Neural cell (in vitro differentiated cells): ENCODE results near the gene RASAL2. TPM values are rescaled to one million over a fixed set of nuclear protein-coding genes. Genes with fewer than 3 reads are reported as not detected.

Experiments used
- H2AFZ ChIP-seq: fragments of 200-600, 300-800 bp; sonication (generic), shearing (Covaris generic); 2 replicates; pipeline ENCODE4 v1.6.0; 2014; ENCODE audit warnings: low read depth, mild to moderate bottlenecking, antibody characterized with exemption, low read length, moderate library complexity
- H3F3A ChIP-seq: fragments of 200-600 bp; shearing (Covaris generic); 2 replicates; pipeline ENCODE4 v1.6.1; 2016; ENCODE audit warnings: mild to moderate bottlenecking, moderate library complexity, mixed read lengths, antibody characterized with exemption, low read length; ENCODE audit not compliant: insufficient read depth, poor library complexity, severe bottlenecking
- H3K27ac ChIP-seq: fragments of 200-600, 300-800 bp; sonication (generic), shearing (Covaris generic); 2 replicates; pipeline ENCODE4 v1.5.1; 2014; ENCODE audit warnings: mild to moderate bottlenecking, low read length, moderate library complexity
- H3K27me3 ChIP-seq: fragments of 300-800, 200-600 bp; sonication (generic), shearing (Covaris generic); 2 replicates; pipeline ENCODE4 v1.6.0; 2014; ENCODE audit warnings: mild to moderate bottlenecking, low read depth, low read length, moderate library complexity; ENCODE audit not compliant: insufficient read depth
- H3K36me3 ChIP-seq: fragments of 300-800, 200-600 bp; sonication (generic), shearing (Covaris generic); 2 replicates; pipeline ENCODE4 v1.5.1; 2014; ENCODE audit warnings: mild to moderate bottlenecking, antibody characterized with exemption, low read length, moderate library complexity; ENCODE audit not compliant: insufficient read depth
- H3K4me2 ChIP-seq: fragments of 300-800, 200-600 bp; sonication (generic), shearing (Covaris generic); 2 replicates; pipeline ENCODE4 v1.6.0; 2014; ENCODE audit warnings: mild to moderate bottlenecking, low read length
- H3K4me3 ChIP-seq: fragments of 300-800, 200-600 bp; sonication (generic), shearing (Covaris generic); 2 replicates; pipeline ENCODE4 v1.5.1; 2014; ENCODE audit warnings: mild to moderate bottlenecking, low read length, moderate library complexity
- H3K79me2 ChIP-seq: fragments of 200-600 bp; shearing (Covaris generic); replicated peaks from 2 replicates; pipeline ENCODE4 v1.6.0; 2014; ENCODE audit warnings: mild to moderate bottlenecking, low read length, moderate library complexity; ENCODE audit not compliant: insufficient read depth
- H3K9ac ChIP-seq: fragments of 300-800, 200-600 bp; sonication (generic), shearing (Covaris generic); 2 replicates; pipeline ENCODE4 v1.6.1; 2016; ENCODE audit warnings: mild to moderate bottlenecking, low read length, mixed read lengths
- H3K9me2 ChIP-seq: fragments of 200-600 bp; shearing (Covaris generic); 2 replicates; pipeline ENCODE4 v1.6.1; 2016; ENCODE audit warnings: mild to moderate bottlenecking, low read length, mixed read lengths; ENCODE audit not compliant: insufficient read depth
- H3K9me3 ChIP-seq: fragments of 200-600, 300-800 bp; sonication (generic), shearing (Covaris generic); 2 replicates; pipeline ENCODE4 v1.6.1; 2016; ENCODE audit warnings: mild to moderate bottlenecking, mixed run types, low read length, moderate library complexity, mixed read lengths
- H4K20me1 ChIP-seq: fragments of 200-600 bp; shearing (Covaris generic); 2 replicates; pipeline ENCODE4 v1.6.1; 2016; ENCODE audit warnings: mild to moderate bottlenecking, mixed run types; ENCODE audit not compliant: insufficient read depth
- EP300 ChIP-seq: fragments of 450-650 bp; conservative IDR thresholded peaks from 2 replicates; pipeline ENCODE4 v1.6.1; 2014; ENCODE audit warnings: antibody characterized with exemption, mild to moderate bottlenecking, moderate library complexity; ENCODE audit not compliant: poor library complexity, severe bottlenecking
- EZH2 ChIP-seq: fragments of 200-600, 300-800 bp; shearing (Covaris generic), sonication (generic); IDR thresholded peaks from 2 replicates; pipeline ENCODE4 v1.6.1; 2014; ENCODE audit warnings: antibody characterized with exemption, low read length, borderline replicate concordance, mild to moderate bottlenecking; ENCODE audit not compliant: insufficient read depth, poor library complexity, severe bottlenecking
- MXI1 ChIP-seq: fragments of 450-650 bp; conservative IDR thresholded peaks from 2 replicates; pipeline ENCODE4 v1.6.1; 2014; ENCODE audit warnings: antibody characterized with exemption, mild to moderate bottlenecking; ENCODE audit not compliant: poor library complexity, severe bottlenecking
- POLR2AphosphoS5 ChIP-seq: IDR thresholded peaks from 2 replicates; pipeline ENCODE4 v1.6.1; 2012
- RAD21 ChIP-seq: fragments of 450-650 bp; conservative IDR thresholded peaks from 2 replicates; pipeline ENCODE4 v1.6.1; 2014; ENCODE audit warnings: antibody characterized with exemption, mild to moderate bottlenecking, moderate library complexity
- SMC3 ChIP-seq: fragments of 450-650 bp; conservative IDR thresholded peaks from 2 replicates; pipeline ENCODE4 v1.6.1; 2014; ENCODE audit warnings: antibody characterized with exemption, mild to moderate bottlenecking, moderate library complexity; ENCODE audit not compliant: poor library complexity
- TAF1 ChIP-seq: IDR thresholded peaks from 2 replicates; pipeline ENCODE4 v1.6.1; 2012; ENCODE audit warnings: low read depth
- polyA plus RNA-seq: library from polyadenylated mRNA; depleted of rRNA; stranded (reverse); fragments of >200 nt; gene quantifications from 2 replicates; pipeline ENCODE4 v1.2.3, GENCODE V29; 2014
- TF ChIP-seq, protein P1 (sequence below): fragments of 450-650 bp; IDR thresholded peaks from 2 replicates; pipeline ENCODE4 v1.5.1; 2014; ENCODE audit warnings: antibody characterized with exemption, mild to moderate bottlenecking, moderate library complexity; ENCODE audit not compliant: poor library complexity, severe bottlenecking
- TF ChIP-seq, protein P2 (sequence below): IDR thresholded peaks from 2 replicates; pipeline ENCODE4 v1.6.1; 2012; ENCODE audit warnings: borderline replicate concordance

Gene RASAL2
- polyA plus RNA-seq, 1 donor from 2014 or later = 73.3 TPM

DNA sequence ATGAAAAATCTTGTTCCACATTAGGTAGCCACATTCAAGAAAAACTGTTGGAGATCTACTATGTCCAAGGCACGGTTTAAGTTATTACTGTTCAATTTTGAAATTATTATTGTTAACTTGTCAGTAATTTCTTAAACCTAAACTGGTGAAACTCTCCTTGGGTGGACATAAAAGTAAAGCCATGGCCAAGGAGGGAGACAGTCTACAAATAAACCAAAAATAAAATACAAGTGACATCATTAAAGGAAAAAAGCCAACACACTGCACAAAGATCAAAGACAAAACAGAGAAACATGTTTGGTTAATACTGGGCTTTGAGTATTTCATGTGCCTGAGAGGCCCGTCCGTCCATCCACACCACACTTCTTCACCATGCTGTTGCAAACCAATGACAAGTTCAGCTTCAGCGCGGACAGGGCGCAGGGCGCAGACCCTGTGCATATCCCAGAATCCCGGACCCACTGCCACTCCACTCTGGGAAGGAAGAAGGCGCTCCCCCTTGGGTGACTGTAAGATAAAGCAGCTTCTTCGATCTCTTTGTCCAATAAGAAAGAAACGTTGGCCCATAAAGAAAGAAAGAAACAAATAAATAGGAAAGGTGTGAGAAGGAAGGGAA is 918 bp upstream of the RASAL2 start:
- H3K9ac ChIP-seq = peak overlapping the region; percentile 71
- no peaks in the 10 kb centered on the region for H3K36me3 ChIP-seq
- no peaks in the 10 kb centered on the region for H3K9me3 ChIP-seq
- peaks cover 37% of the 10 kb centered on the region for H3K79me2 ChIP-seq
- H3K27ac ChIP-seq = peak overlapping the region; percentile 84
- no peak for TF ChIP-seq POLR2AphosphoS5
- TF ChIP-seq, protein P1, sequence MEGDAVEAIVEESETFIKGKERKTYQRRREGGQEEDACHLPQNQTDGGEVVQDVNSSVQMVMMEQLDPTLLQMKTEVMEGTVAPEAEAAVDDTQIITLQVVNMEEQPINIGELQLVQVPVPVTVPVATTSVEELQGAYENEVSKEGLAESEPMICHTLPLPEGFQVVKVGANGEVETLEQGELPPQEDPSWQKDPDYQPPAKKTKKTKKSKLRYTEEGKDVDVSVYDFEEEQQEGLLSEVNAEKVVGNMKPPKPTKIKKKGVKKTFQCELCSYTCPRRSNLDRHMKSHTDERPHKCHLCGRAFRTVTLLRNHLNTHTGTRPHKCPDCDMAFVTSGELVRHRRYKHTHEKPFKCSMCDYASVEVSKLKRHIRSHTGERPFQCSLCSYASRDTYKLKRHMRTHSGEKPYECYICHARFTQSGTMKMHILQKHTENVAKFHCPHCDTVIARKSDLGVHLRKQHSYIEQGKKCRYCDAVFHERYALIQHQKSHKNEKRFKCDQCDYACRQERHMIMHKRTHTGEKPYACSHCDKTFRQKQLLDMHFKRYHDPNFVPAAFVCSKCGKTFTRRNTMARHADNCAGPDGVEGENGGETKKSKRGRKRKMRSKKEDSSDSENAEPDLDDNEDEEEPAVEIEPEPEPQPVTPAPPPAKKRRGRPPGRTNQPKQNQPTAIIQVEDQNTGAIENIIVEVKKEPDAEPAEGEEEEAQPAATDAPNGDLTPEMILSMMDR = peak; percentile 63
- no peak for TF ChIP-seq MXI1
- TF ChIP-seq EZH2 = no peak
- TF ChIP-seq, protein P2, sequence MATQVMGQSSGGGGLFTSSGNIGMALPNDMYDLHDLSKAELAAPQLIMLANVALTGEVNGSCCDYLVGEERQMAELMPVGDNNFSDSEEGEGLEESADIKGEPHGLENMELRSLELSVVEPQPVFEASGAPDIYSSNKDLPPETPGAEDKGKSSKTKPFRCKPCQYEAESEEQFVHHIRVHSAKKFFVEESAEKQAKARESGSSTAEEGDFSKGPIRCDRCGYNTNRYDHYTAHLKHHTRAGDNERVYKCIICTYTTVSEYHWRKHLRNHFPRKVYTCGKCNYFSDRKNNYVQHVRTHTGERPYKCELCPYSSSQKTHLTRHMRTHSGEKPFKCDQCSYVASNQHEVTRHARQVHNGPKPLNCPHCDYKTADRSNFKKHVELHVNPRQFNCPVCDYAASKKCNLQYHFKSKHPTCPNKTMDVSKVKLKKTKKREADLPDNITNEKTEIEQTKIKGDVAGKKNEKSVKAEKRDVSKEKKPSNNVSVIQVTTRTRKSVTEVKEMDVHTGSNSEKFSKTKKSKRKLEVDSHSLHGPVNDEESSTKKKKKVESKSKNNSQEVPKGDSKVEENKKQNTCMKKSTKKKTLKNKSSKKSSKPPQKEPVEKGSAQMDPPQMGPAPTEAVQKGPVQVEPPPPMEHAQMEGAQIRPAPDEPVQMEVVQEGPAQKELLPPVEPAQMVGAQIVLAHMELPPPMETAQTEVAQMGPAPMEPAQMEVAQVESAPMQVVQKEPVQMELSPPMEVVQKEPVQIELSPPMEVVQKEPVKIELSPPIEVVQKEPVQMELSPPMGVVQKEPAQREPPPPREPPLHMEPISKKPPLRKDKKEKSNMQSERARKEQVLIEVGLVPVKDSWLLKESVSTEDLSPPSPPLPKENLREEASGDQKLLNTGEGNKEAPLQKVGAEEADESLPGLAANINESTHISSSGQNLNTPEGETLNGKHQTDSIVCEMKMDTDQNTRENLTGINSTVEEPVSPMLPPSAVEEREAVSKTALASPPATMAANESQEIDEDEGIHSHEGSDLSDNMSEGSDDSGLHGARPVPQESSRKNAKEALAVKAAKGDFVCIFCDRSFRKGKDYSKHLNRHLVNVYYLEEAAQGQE = no peak
- TF ChIP-seq TAF1 = no peak
- TF ChIP-seq SMC3 = peak; percentile 63
- no peak for TF ChIP-seq EP300
- TF ChIP-seq RAD21 = peak; percentile 54
- peak overlapping the region; percentile 89 for H3K4me2 ChIP-seq
- H3F3A ChIP-seq = peaks cover 5% of the 10 kb centered on the region
- H3K4me3 ChIP-seq = peak overlapping the region; percentile 89
- peak overlapping the region; percentile 77 for H2AFZ ChIP-seq
- no peaks in the 10 kb centered on the region for H3K9me2 ChIP-seq
- no peaks in the 10 kb centered on the region for H4K20me1 ChIP-seq
- no peaks in the 10 kb centered on the region for H3K27me3 ChIP-seq

DNA sequence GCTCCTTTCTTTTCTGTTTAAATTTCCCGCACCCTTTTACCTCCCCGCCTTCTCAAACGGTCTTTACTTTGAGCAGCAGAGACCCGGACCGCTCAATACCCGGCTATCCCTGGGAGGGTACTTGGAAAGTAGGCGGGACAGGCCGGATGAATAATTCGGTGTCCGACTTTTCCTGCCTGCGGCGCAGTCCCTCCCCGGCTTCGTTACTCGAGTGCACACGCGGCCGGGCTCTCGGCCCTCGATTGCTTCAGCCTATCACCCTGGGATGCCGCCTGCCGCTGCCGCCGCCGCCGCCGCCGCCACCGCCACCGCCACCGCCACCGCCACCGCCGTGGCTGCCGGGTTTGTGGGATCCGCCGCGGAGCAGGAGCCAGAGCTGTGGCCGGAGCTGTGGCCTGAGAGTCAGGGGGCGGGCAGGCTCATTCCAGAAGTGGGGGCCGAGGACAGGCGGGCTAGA is 382 bp upstream of the RASAL2 start:
- H3K36me3 ChIP-seq = no peaks in the 10 kb centered on the region
- H3K4me2 ChIP-seq = peak overlapping the region; percentile 89
- H3K9me3 ChIP-seq = no peaks in the 10 kb centered on the region
- peak overlapping the region; percentile 84 for H3K27ac ChIP-seq
- peak overlapping the region; percentile 77 for H2AFZ ChIP-seq
- H3F3A ChIP-seq = peaks cover 5% of the 10 kb centered on the region
- peak overlapping the region; percentile 89 for H3K4me3 ChIP-seq
- H3K9ac ChIP-seq = peak overlapping the region; percentile 82
- H3K27me3 ChIP-seq = no peaks in the 10 kb centered on the region
- peaks cover 41% of the 10 kb centered on the region for H3K79me2 ChIP-seq
- H4K20me1 ChIP-seq = no peaks in the 10 kb centered on the region
- H3K9me2 ChIP-seq = no peaks in the 10 kb centered on the region
- TF ChIP-seq POLR2AphosphoS5 = peak; percentile 88
- TF ChIP-seq, protein P1 = peak; percentile 42
- no peak for TF ChIP-seq EZH2
- TF ChIP-seq EP300 = no peak
- TF ChIP-seq TAF1 = no peak
- TF ChIP-seq MXI1 = peak; percentile 92
